ENCODE data around the gene CFAP52.

DNA sequence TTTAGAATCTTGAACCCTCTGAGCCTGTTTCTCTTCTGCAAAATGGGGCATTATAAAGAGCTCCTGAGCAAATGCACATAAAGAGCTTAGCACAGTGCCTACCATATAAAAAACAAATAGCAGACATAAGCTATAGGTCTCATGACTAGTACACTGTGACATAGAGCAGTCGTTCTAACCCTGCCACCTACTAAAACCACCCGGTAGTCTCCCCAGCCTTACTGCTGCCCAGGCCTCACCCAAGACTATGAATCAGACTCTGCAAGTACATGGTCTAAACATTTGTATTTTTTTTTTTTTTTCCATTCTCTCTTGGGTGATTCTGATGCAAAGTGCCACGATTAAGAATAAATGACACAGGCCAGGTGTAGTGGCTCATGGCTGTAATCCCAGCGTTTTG, 34.7 kb upstream of the CFAP52 start:
- TF ChIP-seq POLR2A (IDR thresholded peaks at IDR 0.05) (no peak), POLR2AphosphoS5 (IDR thresholded peaks at IDR 0.05) (no peak)
- TF ChIP-seq, protein P1, sequence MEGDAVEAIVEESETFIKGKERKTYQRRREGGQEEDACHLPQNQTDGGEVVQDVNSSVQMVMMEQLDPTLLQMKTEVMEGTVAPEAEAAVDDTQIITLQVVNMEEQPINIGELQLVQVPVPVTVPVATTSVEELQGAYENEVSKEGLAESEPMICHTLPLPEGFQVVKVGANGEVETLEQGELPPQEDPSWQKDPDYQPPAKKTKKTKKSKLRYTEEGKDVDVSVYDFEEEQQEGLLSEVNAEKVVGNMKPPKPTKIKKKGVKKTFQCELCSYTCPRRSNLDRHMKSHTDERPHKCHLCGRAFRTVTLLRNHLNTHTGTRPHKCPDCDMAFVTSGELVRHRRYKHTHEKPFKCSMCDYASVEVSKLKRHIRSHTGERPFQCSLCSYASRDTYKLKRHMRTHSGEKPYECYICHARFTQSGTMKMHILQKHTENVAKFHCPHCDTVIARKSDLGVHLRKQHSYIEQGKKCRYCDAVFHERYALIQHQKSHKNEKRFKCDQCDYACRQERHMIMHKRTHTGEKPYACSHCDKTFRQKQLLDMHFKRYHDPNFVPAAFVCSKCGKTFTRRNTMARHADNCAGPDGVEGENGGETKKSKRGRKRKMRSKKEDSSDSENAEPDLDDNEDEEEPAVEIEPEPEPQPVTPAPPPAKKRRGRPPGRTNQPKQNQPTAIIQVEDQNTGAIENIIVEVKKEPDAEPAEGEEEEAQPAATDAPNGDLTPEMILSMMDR (IDR thresholded peaks at IDR 0.05): no peak
